ENCODE results near the gene MLLT10. TPM values are rescaled to one million over a fixed set of nuclear protein-coding genes. Genes with fewer than 3 reads are reported as not detected.

The MLLT10 gene

Small RNAs within 50 kb of the gene (small RNA-seq; reads per million reads assigned to genes)
- gene MIR1915 (ENCODE audit: low read depth) = 2.6 reads per million
- gene RN7SKP219 (ENCODE audit: low read depth) = not detected
- gene RNU6-1141P (ENCODE audit: low read depth) = not detected
- not detected for gene RNU6-306P (ENCODE audit: low read depth)
